ENCODE measurements around the gene ESYT1. TPM values are rescaled to one million over a fixed set of nuclear protein-coding genes. Genes with fewer than 3 reads are reported as not detected.

The ESYT1 gene
- total and polyA plus RNA-seq, 9 of the 15 experiments (the other 6 are each of a cell fraction or from before 2014, with no cell fraction given), result 132 to 420 (median 164) TPM

GRCh38 chr12:56152132-56152755, 24.2 kb downstream of the ESYT1 start, which contains the start of gene MYL6B (continued):
- TF ChIP-seq, protein P1, sequence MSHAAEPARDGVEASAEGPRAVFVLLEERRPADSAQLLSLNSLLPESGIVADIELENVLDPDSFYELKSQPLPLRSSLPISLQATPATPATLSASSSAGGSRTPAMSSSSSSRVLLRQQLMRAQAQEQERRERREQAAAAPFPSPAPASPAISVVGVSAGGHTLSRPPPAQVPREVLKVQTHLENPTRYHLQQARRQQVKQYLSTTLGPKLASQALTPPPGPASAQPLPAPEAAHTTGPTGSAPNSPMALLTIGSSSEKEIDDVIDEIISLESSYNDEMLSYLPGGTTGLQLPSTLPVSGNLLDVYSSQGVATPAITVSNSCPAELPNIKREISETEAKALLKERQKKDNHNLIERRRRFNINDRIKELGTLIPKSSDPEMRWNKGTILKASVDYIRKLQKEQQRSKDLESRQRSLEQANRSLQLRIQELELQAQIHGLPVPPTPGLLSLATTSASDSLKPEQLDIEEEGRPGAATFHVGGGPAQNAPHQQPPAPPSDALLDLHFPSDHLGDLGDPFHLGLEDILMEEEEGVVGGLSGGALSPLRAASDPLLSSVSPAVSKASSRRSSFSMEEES (CRISPR knock-in tag; IDR thresholded peaks at IDR 0.05), result no peak
- TF ChIP-seq POLR2B (IDR thresholded peaks at IDR 0.05; ENCODE audit: low read depth, partially characterized antibody) (peak; percentile 78), GTF2E2 (tag; IDR thresholded peaks at IDR 0.05) (peak; percentile 83; the same call in 1 of the 2 replicates), NFRKB (IDR thresholded peaks at IDR 0.05; ENCODE audit: low read depth) (peak; percentile 60), NBN (IDR thresholded peaks at IDR 0.05; ENCODE audit: low read depth) (peak; percentile 45; the same call in 1 of the 2 replicates), MNT (conservative IDR thresholded peaks at IDR 0.05) (peak; percentile 73 to 82; a peak in 3 of 4 replicates), LEF1 (IDR thresholded peaks at IDR 0.05) (0 out of 2 replicates have a peak, but pooled peaks have one; percentile 22), BRF1 (IDR thresholded peaks at IDR 0.05; ENCODE audit: borderline replicate concordance, extremely low read depth, insufficient read length) (no peak), CREB3L1 (IDR thresholded peaks at IDR 0.05; ENCODE audit: borderline replicate concordance, low read depth) (peak; percentile 79; the same call in 1 of the 2 replicates), ZBTB12 (CRISPR knock-in tag; IDR thresholded peaks at IDR 0.05) (peak; percentile 27; the same call in 1 of the 2 replicates), TEAD1 (CRISPR knock-in tag; IDR thresholded peaks at IDR 0.05) (peak in 1 of 2 experiments; percentile 9; a peak in 1 of 4 replicates), NRF1 (conservative IDR thresholded peaks at IDR 0.05 in 1 of 2, IDR thresholded peaks at IDR 0.05 in 1 of 2) (peak; percentile 49 to 56), PML (IDR thresholded peaks at IDR 0.05; ENCODE audit: low read length) (peak; percentile 65), ZNF175 (CRISPR knock-in tag; IDR thresholded peaks at IDR 0.05; ENCODE audit: low read depth) (peak; percentile 52; the same call in 1 of the 2 replicates), EGR1 (conservative IDR thresholded peaks at IDR 0.05) (peak; percentile 73), CREB5 (CRISPR knock-in tag; IDR thresholded peaks at IDR 0.05) (no peak), KAT2B (IDR thresholded peaks at IDR 0.05; ENCODE audit: low read depth, low read length) (no peak)

Data from K562 (cell line).